ENCODE measurements around the gene MAP3K2. TPM values are rescaled to one million over a fixed set of nuclear protein-coding genes. Genes with fewer than 3 reads are reported as not detected.

Gene MAP3K2
- total and polyA plus RNA-seq, 2 of the 8 experiments (the other 6 are each of a cell fraction or from before 2014, with no cell fraction given), result 2.0 to 23.2 TPM

GRCh38 chr2:127356531-127356930 lies 31.2 kb downstream of the MAP3K2 start:
- FAIRE-seq (no peak), DNase-seq (ENCODE audit: low read depth in 1 of 2, low spot score in 2 of 2) (no peak)
- H3K36me3 ChIP-seq (ENCODE audit: control insufficient read depth in 2 of 4, insufficient read depth in 4 of 4, low read length in 3 of 4), result no peaks in the 10 kb centered on the region; a peak in 1 of 8 replicates
- WGBS, 2 experiments (ENCODE audit: extremely low coverage in 1 of 2, insufficient coverage in 1 of 2, insufficient read length in 1 of 2, insufficient replicate concordance in 2 of 2, low coverage in 1 of 2, low lambda C conversion rate in 2 of 2, missing lambda C conversion rate in 1 of 2), result 92% methylated on average over 3 of the region's 3 CpGs; no CpG with 5 or more reads in 1 of the 2 experiments
- H3K4me1 ChIP-seq (replicated peaks in 1 of 4; ENCODE audit: control insufficient read depth in 3 of 4, insufficient read depth in 4 of 4, low read length in 3 of 4), result peaks cover 0 to 8% (median 0%) of the 10 kb centered on the region in 4 experiments; a peak in 2 of 7 replicates
- POLR2A ChIA-PET (ENCODE audit: partially characterized antibody), result no interaction called here
- H3K4me3 ChIP-seq (ENCODE audit: extremely low read depth in 1 of 4, insufficient read depth in 2 of 4, low read depth in 3 of 4, low read length in 4 of 4), result no peak overlapping the region
- no peaks in the 10 kb centered on the region for H4K20me1 ChIP-seq (replicated peaks in 1 of 2; ENCODE audit: control insufficient read depth in 1 of 2, insufficient read depth in 2 of 2, low read length in 2 of 2)
- H2AK5ac ChIP-seq (ENCODE audit: low read depth, low read length), result no peak overlapping the region
- TF ChIP-seq E2F6 (IDR thresholded peaks at IDR 0.05), result no peak
- TF ChIP-seq TAF7 (optimal IDR thresholded peaks at IDR 0.05; ENCODE audit: borderline replicate concordance, low read depth, low read length), result no peak
- TF ChIP-seq GABPA (IDR thresholded peaks at IDR 0.05; ENCODE audit: borderline replicate concordance, insufficient read depth, low read length), result no peak
- no peak for TF ChIP-seq BCL11A (IDR thresholded peaks at IDR 0.05; ENCODE audit: low read depth in 2 of 2, low read length in 2 of 2)
- CTCF ChIA-PET (ENCODE audit: partially characterized antibody), result interaction anchor here (0.6 to 2.1 kb wide), 11 partner anchors 9 to 123 kb away, joined by 3 to 13 read pairs (median 4); no protein-coding TSS in a partner anchor
- H2BK15ac ChIP-seq (ENCODE audit: low read length), result no peak overlapping the region
- peaks cover 0 to 52% of the 10 kb centered on the region in 2 experiments; a peak in 3 of 4 replicates for H3K79me2 ChIP-seq (ENCODE audit: control insufficient read depth in 1 of 2, insufficient read depth in 2 of 2, low read length in 2 of 2)
- H3K23me2 ChIP-seq (ENCODE audit: low read depth, low read length), result no peaks in the 10 kb centered on the region
- H3K9ac ChIP-seq (replicated peaks in 1 of 4; ENCODE audit: extremely low read depth in 1 of 4, low read depth in 3 of 4, low read length in 3 of 4), result no peak overlapping the region
- H3K9me3 ChIP-seq (ENCODE audit: insufficient read depth in 2 of 2, low read depth in 1 of 2, low read length in 1 of 2), result peaks cover 0 to 8% of the 10 kb centered on the region in 2 experiments; a peak in 1 of 4 replicates
- H3K27me3 ChIP-seq (replicated peaks in 1 of 4; ENCODE audit: control insufficient read depth in 3 of 4, extremely low read depth in 1 of 4, insufficient read depth in 3 of 4, low read length in 3 of 4), result no peaks in the 10 kb centered on the region
- H2BK5ac ChIP-seq (ENCODE audit: low read depth, low read length), result no peak overlapping the region
- H3K79me1 ChIP-seq (ENCODE audit: low read depth, low read length), result no peaks in the 10 kb centered on the region
- no peak overlapping the region for H4K91ac ChIP-seq (replicated peaks; ENCODE audit: insufficient read length, low read length)
- H2BK12ac ChIP-seq (ENCODE audit: low read depth, low read length), result no peak overlapping the region
- no peak overlapping the region for H2BK120ac ChIP-seq (replicated peaks; ENCODE audit: low read depth, low read length)
- H3K4me2 ChIP-seq (ENCODE audit: insufficient read depth in 1 of 2, low read depth in 2 of 2, low read length in 2 of 2), result no peak overlapping the region
- H3K23ac ChIP-seq (ENCODE audit: insufficient read length), result no peak overlapping the region
- H3K14ac ChIP-seq (ENCODE audit: insufficient read length), result no peak overlapping the region
- no peak overlapping the region for H3K4ac ChIP-seq (replicated peaks; ENCODE audit: insufficient read length, low read depth, low read length)
- no peak overlapping the region for H2BK20ac ChIP-seq (ENCODE audit: low read length)
- H4K5ac ChIP-seq (ENCODE audit: insufficient read length, low read depth, low read length), result no peak overlapping the region
- no peak overlapping the region for H2AFZ ChIP-seq (ENCODE audit: low read length)
- no peak overlapping the region for H4K8ac ChIP-seq (ENCODE audit: extremely low read depth, insufficient read depth, low read length)
- no peak overlapping the region for H3K27ac ChIP-seq (ENCODE audit: low read depth, low read length)
- no peak overlapping the region for H3K56ac ChIP-seq (replicated peaks; ENCODE audit: insufficient read length, low read depth, low read length)
- H3K18ac ChIP-seq (ENCODE audit: extremely low read depth, low read length), result no peak overlapping the region
